ENCODE data around the gene TMEM250. TPM values are rescaled to one million over a fixed set of nuclear protein-coding genes. Genes with fewer than 3 reads are reported as not detected.

The TMEM250 gene
- total and polyA plus RNA-seq, 9 of the 15 experiments (the other 6 are each of a cell fraction or from before 2014, with no cell fraction given) = 0.32 to 44.6 (median 12.2) TPM

DNA sequence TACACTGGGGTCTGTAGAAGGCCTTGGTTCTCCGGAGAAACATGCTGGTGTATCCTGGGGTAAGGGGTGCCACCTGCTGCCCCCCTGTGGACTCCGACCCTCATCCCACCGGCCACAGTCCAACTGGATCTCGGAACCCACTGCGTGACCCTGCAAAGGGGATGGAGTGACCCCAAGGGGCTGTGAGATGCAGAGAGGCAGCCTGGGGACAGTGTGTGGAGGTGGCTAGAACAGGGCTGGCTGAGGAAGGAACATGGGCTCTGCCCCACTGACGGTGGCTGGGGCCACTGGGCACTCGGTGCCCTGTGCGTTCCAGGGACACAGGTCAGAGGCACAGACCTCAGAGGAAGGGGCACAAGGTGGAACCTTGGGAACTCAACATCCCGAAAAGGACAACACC, 25.9 kb downstream of the TMEM250 start:
- in situ Hi-C loops (cut with MboI) = no loop called here
- Histone ChIP-seq H3K4me2 (ENCODE audit: insufficient read depth, low read length) (peak overlapping the region; percentile 79), H3K36me3 (ENCODE audit: control insufficient read depth, insufficient read depth, low read length) (peaks cover 24% of the 10 kb centered on the region; the same call in 2 of the 3 replicates), H3K27ac (ENCODE audit: extremely low read depth, low read depth, low read length) (peak overlapping the region; percentile 93), H3K9ac (ENCODE audit: insufficient read depth in 1 of 2, low read depth in 2 of 2, low read length in 2 of 2) (peak overlapping the region; percentile 78 to 98), H3K27me3 (ENCODE audit: control insufficient read depth in 2 of 2, insufficient read depth in 2 of 2, low read length in 2 of 2) (no peaks in the 10 kb centered on the region), H3K9me3 (replicated peaks; ENCODE audit: control insufficient read depth, insufficient read depth, low read depth, low read length) (no peaks in the 10 kb centered on the region), H4K20me1 (replicated peaks; ENCODE audit: control insufficient read depth, insufficient read depth, low read length) (peaks cover 18% of the 10 kb centered on the region; the same call in 1 of the 2 replicates), H3K4me1 (replicated peaks in 1 of 2; ENCODE audit: control insufficient read depth in 2 of 2, insufficient read depth in 2 of 2, low read length in 2 of 2) (peaks cover 20 to 74% of the 10 kb centered on the region in 2 experiments; a peak in 4 of 5 replicates), H3K9me1 (ENCODE audit: control insufficient read depth, insufficient read depth, low read length) (no peaks in the 10 kb centered on the region), H3K4me3 (peak overlapping the region; percentile 70; the same call in 1 of the 2 replicates), H2AFZ (ENCODE audit: low read depth, low read length) (no peak overlapping the region), H3K79me2 (ENCODE audit: control insufficient read depth, insufficient read depth, low read length) (peaks cover 70% of the 10 kb centered on the region)
- WGBS (ENCODE audit: insufficient coverage, low coverage, missing lambda C conversion rate) = 84% methylated on average over 9 of the region's 9 CpGs
- ChIA-PET CTCF (ENCODE audit: low intra/inter-chr PET ratio) (no interaction called here), POLR2A (interaction anchor here (0.5 to 2.1 kb wide), 3 partner anchors 14 to 20 kb away, joined by 3 to 9 read pairs (median 3); no protein-coding TSS in a partner anchor)
- BruUV-seq (replicated peaks) = TSS peak; percentile 34
- TF ChIP-seq NBN (IDR thresholded peaks at IDR 0.05; ENCODE audit: low read depth) = no peak
- TF ChIP-seq EZH2 (IDR thresholded peaks at IDR 0.05; ENCODE audit: borderline replicate concordance, low read depth, low read length) = no peak
- TF ChIP-seq, protein P1, sequence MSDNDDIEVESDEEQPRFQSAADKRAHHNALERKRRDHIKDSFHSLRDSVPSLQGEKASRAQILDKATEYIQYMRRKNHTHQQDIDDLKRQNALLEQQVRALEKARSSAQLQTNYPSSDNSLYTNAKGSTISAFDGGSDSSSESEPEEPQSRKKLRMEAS (CRISPR knock-in tag; IDR thresholded peaks at IDR 0.05) = 0 out of 2 replicates have a peak, but pooled peaks have one; percentile 10
- no peak for TF ChIP-seq SIRT6 (IDR thresholded peaks at IDR 0.05; ENCODE audit: low read depth, low read length)
- FAIRE-seq = no peak
- peak in 1 of 4 experiments; percentile 10 for DNase-seq (ENCODE audit: extremely low read depth in 1 of 4, low spot score in 3 of 4)
- intact Hi-C loops (cut with micrococcal nuclease) = loop anchor here (10.0 kb wide), 1 partner anchor 128 kb away; the partner anchor contains the start of gene UBAC1
- ATAC-seq = no peak

DNA sequence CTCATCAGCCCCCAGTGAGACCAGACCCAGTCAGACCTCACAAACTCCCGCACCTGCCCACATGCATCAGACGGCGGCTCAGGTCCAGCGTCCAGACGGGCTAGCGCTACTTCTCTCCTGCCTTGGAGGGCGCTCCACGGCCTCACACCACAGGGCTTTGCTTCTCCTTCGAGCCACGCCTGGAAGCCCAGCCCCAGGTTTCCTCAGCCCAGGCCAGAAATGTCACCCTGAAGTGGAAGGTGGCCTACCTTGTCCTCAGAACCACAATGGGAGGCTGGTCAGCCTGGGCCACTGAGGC, 26.4 kb downstream of the TMEM250 start:
- FAIRE-seq (no peak), ATAC-seq (no peak), DNase-seq (ENCODE audit: extremely low read depth in 1 of 4, low spot score in 3 of 4) (peak in 1 of 4 experiments; percentile 10)
- in situ Hi-C loops (cut with MboI) (no loop called here), intact Hi-C loops (cut with micrococcal nuclease) (loop anchor here (10.0 kb wide), 1 partner anchor 128 kb away; the partner anchor contains the start of gene UBAC1)
- peak overlapping the region in 1 of 2 experiments; percentile 98; a peak in 2 of 4 replicates for H3K9ac ChIP-seq (ENCODE audit: insufficient read depth in 1 of 2, low read depth in 2 of 2, low read length in 2 of 2)
- H2AFZ ChIP-seq (ENCODE audit: low read depth, low read length) = no peak overlapping the region
- H3K4me1 ChIP-seq (replicated peaks in 1 of 2; ENCODE audit: control insufficient read depth in 2 of 2, insufficient read depth in 2 of 2, low read length in 2 of 2) = peaks cover 20 to 79% of the 10 kb centered on the region in 2 experiments; a peak in 4 of 5 replicates
- no TSS peak for BruUV-seq (replicated peaks)
- 67% methylated on average over 10 of the region's 10 CpGs for WGBS (ENCODE audit: insufficient coverage, low coverage, missing lambda C conversion rate)
- CTCF ChIA-PET (ENCODE audit: low intra/inter-chr PET ratio) = no interaction called here
- no peaks in the 10 kb centered on the region for H3K9me1 ChIP-seq (ENCODE audit: control insufficient read depth, insufficient read depth, low read length)
- POLR2A ChIA-PET = interaction anchor here (0.8 kb wide), 1 partner anchor 15 kb away, joined by 3 read pairs; no protein-coding TSS in a partner anchor
- peaks cover 27% of the 10 kb centered on the region; the same call in 2 of the 3 replicates for H3K36me3 ChIP-seq (ENCODE audit: control insufficient read depth, insufficient read depth, low read length)
- no peak overlapping the region for H3K4me3 ChIP-seq
- H3K27me3 ChIP-seq (ENCODE audit: control insufficient read depth in 2 of 2, insufficient read depth in 2 of 2, low read length in 2 of 2) = no peaks in the 10 kb centered on the region
- H3K79me2 ChIP-seq (ENCODE audit: control insufficient read depth, insufficient read depth, low read length) = peaks cover 74% of the 10 kb centered on the region
- TF ChIP-seq FUS (optimal IDR thresholded peaks at IDR 0.05; ENCODE audit: low read depth, low read length) = no peak
- TF ChIP-seq, protein P2, sequence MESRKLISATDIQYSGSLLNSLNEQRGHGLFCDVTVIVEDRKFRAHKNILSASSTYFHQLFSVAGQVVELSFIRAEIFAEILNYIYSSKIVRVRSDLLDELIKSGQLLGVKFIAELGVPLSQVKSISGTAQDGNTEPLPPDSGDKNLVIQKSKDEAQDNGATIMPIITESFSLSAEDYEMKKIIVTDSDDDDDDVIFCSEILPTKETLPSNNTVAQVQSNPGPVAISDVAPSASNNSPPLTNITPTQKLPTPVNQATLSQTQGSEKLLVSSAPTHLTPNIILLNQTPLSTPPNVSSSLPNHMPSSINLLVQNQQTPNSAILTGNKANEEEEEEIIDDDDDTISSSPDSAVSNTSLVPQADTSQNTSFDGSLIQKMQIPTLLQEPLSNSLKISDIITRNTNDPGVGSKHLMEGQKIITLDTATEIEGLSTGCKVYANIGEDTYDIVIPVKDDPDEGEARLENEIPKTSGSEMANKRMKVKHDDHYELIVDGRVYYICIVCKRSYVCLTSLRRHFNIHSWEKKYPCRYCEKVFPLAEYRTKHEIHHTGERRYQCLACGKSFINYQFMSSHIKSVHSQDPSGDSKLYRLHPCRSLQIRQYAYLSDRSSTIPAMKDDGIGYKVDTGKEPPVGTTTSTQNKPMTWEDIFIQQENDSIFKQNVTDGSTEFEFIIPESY (CRISPR knock-in tag; IDR thresholded peaks at IDR 0.05) = peak; percentile 97
- H4K20me1 ChIP-seq (replicated peaks; ENCODE audit: control insufficient read depth, insufficient read depth, low read length) = peaks cover 23% of the 10 kb centered on the region; the same call in 1 of the 2 replicates
- H3K9me3 ChIP-seq (replicated peaks; ENCODE audit: control insufficient read depth, insufficient read depth, low read depth, low read length) = no peaks in the 10 kb centered on the region
- H3K27ac ChIP-seq (ENCODE audit: extremely low read depth, low read depth, low read length) = peak overlapping the region; percentile 13; the same call in 1 of the 3 replicates
- peak overlapping the region; percentile 10; the same call in 1 of the 2 replicates for H3K4me2 ChIP-seq (ENCODE audit: insufficient read depth, low read length)
